GM23338 (cell line): Measurements from ENCODE around the gene MAP2K2.

Source experiments
- CREB1 ChIP-seq: fragments of 250-450 bp; sonication (Bioruptor Pico); IDR thresholded peaks from 2 replicates; pipeline ENCODE4 v1.5.0; 2020; ENCODE audit warnings: low read depth, mild to moderate bottlenecking, moderate library complexity
- EZH2 ChIP-seq: fragments of 200-600 bp; sonication (generic); IDR thresholded peaks from one replicate; pipeline ENCODE4 v1.8.0; 2017; ENCODE audit warnings: antibody characterized with exemption, mild to moderate bottlenecking, low read depth; ENCODE audit not compliant: unreplicated experiment
- EZH2phosphoT487 ChIP-seq: fragments of 200-600 bp; sonication (generic); IDR thresholded peaks from one replicate; pipeline ENCODE4 v1.8.1; 2018; ENCODE audit warnings: antibody characterized with exemption; ENCODE audit not compliant: unreplicated experiment
- JUNB ChIP-seq: IDR thresholded peaks from one replicate; pipeline ENCODE4 v1.6.1; 2016; ENCODE audit warnings: antibody characterized with exemption; ENCODE audit not compliant: unreplicated experiment
- NANOG ChIP-seq: IDR thresholded peaks from 2 replicates; pipeline ENCODE4 v1.6.1; 2016; ENCODE audit warnings: antibody characterized with exemption, borderline replicate concordance
- POLR2AphosphoS5 ChIP-seq: IDR thresholded peaks from 2 replicates; pipeline ENCODE4 v1.6.1; 2016; ENCODE audit warnings: antibody characterized with exemption, low read depth
- STAT1 ChIP-seq: IDR thresholded peaks from one replicate; pipeline ENCODE4 v1.6.1; 2016; ENCODE audit warnings: antibody characterized with exemption; ENCODE audit not compliant: unreplicated experiment
- ZNF114 ChIP-seq: fragments of 250-450 bp; sonication (Bioruptor Pico); IDR thresholded peaks from 2 replicates; pipeline ENCODE4 v1.5.0; 2020; ENCODE audit warnings: mild to moderate bottlenecking, moderate library complexity
- TF ChIP-seq, protein P1 (sequence below): IDR thresholded peaks from one replicate; pipeline ENCODE4 v1.6.1; 2018; ENCODE audit warnings: antibody characterized with exemption; ENCODE audit not compliant: unreplicated experiment
- TF ChIP-seq, protein P2 (sequence below), 2 experiments: fragments of 200-600 bp in 1 of 2; sonication (generic) in 1 of 2; conservative IDR thresholded peaks; 2 replicates each; pipeline versions ENCODE4 v1.5.1 to v1.6.1; 2016 to 2017; ENCODE audit warnings: antibody characterized with exemption in 2 of 2, low read depth in 2 of 2, mild to moderate bottlenecking in 2 of 2, moderate library complexity in 1 of 2
- TF ChIP-seq, protein P3 (sequence below): IDR thresholded peaks from 2 replicates; pipeline ENCODE4 v1.6.1; 2016; ENCODE audit warnings: antibody characterized with exemption
- TF ChIP-seq, protein P4 (sequence below): fragments of 250-450 bp; sonication (Bioruptor Pico); IDR thresholded peaks from 2 replicates; pipeline ENCODE4 v1.5.0; 2020; ENCODE audit warnings: mild to moderate bottlenecking, moderate library complexity

DNA sequence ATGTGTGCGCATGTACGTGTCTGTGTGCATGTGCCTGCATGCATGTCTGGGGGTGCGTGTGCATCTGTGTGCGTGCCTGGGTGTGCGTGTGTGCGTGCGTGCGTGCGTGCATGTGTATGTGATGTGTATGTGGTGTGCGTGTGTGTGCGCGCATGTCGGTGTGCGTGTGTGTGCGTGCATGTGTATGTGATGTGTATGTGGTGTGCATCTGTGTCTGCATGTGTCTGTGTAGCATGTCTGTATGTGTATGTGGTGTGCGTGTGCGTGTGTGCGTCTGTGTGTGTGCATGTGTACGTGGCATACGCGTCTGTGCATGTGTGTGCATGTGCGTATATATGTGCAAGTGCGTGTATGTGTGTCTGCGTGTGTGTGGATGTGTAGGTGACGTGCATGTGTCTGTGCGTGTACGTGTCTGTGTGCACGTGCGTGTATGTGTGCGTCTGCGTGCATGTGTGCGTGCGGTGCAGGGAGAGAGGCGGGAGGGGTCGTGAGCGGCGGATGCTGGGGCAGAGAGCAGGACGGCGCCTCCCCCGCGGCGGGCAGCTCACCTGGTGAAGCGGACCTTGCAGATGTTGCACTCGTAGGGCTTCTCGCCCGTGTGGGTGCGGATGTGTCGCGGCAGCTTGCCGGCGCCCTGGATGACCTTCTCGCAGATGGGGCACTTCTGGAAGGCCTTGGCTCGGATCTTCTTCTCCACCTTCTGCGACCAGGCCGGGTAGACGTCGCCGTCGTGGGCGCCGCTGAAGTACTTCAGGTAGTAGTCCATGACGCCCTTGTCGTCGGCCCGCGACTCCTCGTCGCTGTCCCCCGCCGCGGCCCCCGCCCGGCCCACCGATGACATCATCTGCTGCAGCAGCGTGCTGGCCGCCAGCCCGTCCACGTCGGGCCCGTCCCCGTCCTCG lies 70.2 kb downstream of the MAP2K2 start:
- TF ChIP-seq, protein P1, sequence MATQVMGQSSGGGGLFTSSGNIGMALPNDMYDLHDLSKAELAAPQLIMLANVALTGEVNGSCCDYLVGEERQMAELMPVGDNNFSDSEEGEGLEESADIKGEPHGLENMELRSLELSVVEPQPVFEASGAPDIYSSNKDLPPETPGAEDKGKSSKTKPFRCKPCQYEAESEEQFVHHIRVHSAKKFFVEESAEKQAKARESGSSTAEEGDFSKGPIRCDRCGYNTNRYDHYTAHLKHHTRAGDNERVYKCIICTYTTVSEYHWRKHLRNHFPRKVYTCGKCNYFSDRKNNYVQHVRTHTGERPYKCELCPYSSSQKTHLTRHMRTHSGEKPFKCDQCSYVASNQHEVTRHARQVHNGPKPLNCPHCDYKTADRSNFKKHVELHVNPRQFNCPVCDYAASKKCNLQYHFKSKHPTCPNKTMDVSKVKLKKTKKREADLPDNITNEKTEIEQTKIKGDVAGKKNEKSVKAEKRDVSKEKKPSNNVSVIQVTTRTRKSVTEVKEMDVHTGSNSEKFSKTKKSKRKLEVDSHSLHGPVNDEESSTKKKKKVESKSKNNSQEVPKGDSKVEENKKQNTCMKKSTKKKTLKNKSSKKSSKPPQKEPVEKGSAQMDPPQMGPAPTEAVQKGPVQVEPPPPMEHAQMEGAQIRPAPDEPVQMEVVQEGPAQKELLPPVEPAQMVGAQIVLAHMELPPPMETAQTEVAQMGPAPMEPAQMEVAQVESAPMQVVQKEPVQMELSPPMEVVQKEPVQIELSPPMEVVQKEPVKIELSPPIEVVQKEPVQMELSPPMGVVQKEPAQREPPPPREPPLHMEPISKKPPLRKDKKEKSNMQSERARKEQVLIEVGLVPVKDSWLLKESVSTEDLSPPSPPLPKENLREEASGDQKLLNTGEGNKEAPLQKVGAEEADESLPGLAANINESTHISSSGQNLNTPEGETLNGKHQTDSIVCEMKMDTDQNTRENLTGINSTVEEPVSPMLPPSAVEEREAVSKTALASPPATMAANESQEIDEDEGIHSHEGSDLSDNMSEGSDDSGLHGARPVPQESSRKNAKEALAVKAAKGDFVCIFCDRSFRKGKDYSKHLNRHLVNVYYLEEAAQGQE: no peak
- TF ChIP-seq EZH2phosphoT487 (no peak), POLR2AphosphoS5 (no peak), EZH2 (no peak), CREB1 (CRISPR knock-in tag) (no peak), JUNB (no peak), STAT1 (no peak), ZNF114 (no peak), NANOG (no peak)
- TF ChIP-seq, protein P2, sequence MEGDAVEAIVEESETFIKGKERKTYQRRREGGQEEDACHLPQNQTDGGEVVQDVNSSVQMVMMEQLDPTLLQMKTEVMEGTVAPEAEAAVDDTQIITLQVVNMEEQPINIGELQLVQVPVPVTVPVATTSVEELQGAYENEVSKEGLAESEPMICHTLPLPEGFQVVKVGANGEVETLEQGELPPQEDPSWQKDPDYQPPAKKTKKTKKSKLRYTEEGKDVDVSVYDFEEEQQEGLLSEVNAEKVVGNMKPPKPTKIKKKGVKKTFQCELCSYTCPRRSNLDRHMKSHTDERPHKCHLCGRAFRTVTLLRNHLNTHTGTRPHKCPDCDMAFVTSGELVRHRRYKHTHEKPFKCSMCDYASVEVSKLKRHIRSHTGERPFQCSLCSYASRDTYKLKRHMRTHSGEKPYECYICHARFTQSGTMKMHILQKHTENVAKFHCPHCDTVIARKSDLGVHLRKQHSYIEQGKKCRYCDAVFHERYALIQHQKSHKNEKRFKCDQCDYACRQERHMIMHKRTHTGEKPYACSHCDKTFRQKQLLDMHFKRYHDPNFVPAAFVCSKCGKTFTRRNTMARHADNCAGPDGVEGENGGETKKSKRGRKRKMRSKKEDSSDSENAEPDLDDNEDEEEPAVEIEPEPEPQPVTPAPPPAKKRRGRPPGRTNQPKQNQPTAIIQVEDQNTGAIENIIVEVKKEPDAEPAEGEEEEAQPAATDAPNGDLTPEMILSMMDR (conservative IDR thresholded peaks at IDR 0.05; ENCODE audit: low read depth in 2 of 2): no peak
- TF ChIP-seq, protein P3, sequence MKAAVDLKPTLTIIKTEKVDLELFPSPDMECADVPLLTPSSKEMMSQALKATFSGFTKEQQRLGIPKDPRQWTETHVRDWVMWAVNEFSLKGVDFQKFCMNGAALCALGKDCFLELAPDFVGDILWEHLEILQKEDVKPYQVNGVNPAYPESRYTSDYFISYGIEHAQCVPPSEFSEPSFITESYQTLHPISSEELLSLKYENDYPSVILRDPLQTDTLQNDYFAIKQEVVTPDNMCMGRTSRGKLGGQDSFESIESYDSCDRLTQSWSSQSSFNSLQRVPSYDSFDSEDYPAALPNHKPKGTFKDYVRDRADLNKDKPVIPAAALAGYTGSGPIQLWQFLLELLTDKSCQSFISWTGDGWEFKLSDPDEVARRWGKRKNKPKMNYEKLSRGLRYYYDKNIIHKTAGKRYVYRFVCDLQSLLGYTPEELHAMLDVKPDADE: no peak
- TF ChIP-seq, protein P4, sequence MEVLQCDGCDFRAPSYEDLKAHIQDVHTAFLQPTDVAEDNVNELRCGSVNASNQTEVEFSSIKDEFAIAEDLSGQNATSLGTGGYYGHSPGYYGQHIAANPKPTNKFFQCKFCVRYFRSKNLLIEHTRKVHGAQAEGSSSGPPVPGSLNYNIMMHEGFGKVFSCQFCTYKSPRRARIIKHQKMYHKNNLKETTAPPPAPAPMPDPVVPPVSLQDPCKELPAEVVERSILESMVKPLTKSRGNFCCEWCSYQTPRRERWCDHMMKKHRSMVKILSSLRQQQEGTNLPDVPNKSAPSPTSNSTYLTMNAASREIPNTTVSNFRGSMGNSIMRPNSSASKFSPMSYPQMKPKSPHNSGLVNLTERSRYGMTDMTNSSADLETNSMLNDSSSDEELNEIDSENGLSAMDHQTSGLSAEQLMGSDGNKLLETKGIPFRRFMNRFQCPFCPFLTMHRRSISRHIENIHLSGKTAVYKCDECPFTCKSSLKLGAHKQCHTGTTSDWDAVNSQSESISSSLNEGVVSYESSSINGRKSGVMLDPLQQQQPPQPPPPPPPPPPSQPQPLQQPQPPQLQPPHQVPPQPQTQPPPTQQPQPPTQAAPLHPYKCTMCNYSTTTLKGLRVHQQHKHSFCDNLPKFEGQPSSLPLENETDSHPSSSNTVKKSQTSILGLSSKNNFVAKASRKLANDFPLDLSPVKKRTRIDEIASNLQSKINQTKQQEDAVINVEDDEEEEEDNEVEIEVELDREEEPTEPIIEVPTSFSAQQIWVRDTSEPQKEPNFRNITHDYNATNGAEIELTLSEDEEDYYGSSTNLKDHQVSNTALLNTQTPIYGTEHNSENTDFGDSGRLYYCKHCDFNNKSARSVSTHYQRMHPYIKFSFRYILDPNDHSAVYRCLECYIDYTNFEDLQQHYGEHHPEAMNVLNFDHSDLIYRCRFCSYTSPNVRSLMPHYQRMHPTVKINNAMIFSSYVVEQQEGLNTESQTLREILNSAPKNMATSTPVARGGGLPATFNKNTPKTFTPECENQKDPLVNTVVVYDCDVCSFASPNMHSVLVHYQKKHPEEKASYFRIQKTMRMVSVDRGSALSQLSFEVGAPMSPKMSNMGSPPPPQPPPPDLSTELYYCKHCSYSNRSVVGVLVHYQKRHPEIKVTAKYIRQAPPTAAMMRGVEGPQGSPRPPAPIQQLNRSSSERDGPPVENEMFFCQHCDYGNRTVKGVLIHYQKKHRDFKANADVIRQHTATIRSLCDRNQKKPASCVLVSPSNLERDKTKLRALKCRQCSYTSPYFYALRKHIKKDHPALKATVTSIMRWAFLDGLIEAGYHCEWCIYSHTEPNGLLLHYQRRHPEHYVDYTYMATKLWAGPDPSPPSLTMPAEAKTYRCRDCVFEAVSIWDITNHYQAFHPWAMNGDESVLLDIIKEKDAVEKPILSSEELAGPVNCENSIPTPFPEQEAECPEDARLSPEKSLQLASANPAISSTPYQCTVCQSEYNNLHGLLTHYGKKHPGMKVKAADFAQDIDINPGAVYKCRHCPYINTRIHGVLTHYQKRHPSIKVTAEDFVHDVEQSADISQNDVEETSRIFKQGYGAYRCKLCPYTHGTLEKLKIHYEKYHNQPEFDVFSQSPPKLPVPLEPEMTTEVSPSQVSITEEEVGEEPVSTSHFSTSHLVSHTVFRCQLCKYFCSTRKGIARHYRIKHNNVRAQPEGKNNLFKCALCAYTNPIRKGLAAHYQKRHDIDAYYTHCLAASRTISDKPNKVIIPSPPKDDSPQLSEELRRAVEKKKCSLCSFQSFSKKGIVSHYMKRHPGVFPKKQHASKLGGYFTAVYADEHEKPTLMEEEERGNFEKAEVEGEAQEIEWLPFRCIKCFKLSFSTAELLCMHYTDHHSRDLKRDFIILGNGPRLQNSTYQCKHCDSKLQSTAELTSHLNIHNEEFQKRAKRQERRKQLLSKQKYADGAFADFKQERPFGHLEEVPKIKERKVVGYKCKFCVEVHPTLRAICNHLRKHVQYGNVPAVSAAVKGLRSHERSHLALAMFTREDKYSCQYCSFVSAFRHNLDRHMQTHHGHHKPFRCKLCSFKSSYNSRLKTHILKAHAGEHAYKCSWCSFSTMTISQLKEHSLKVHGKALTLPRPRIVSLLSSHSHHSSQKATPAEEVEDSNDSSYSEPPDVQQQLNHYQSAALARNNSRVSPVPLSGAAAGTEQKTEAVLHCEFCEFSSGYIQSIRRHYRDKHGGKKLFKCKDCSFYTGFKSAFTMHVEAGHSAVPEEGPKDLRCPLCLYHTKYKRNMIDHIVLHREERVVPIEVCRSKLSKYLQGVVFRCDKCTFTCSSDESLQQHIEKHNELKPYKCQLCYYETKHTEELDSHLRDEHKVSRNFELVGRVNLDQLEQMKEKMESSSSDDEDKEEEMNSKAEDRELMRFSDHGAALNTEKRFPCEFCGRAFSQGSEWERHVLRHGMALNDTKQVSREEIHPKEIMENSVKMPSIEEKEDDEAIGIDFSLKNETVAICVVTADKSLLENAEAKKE (CRISPR knock-in tag): no peak
